Stomach (tissue), 9 donors: ENCODE results near the gene ZNF92. TPM values are rescaled to one million over a fixed set of nuclear protein-coding genes. Genes with fewer than 3 reads are reported as not detected.

ENCODE experiments used
- DNase-seq, 2 donors: peaks; one replicate each; pipeline versions ENCODE4 v3.0.0 to v3.0.0-alpha.2; 2013 to 2019
- H3K27ac ChIP-seq, 5 donors: fragments of 200-600 bp in 4 of 5; sonication (generic) in 4 of 5; one replicate each; pipeline ENCODE4 v1.5.1; 2013 to 2019; ENCODE audit warnings: mild to moderate bottlenecking in 1 of 5, moderate library complexity in 1 of 5
- H3K27me3 ChIP-seq, 3 donors: fragments of 200-600 bp; sonication (generic); one replicate each; pipeline ENCODE4 v1.5.1; 2017 to 2019; ENCODE audit warnings: mixed run types in 1 of 3
- H3K36me3 ChIP-seq, 4 donors: fragments of 200-600 bp; sonication (generic); 1 replicate in 3 of 4; 2 replicates in 1 of 4; pipeline ENCODE4 v1.5.1; 2016 to 2019
- H3K4me1 ChIP-seq, 4 donors: fragments of 200-600 bp; sonication (generic); one replicate each; pipeline ENCODE4 v1.5.1; 2016 to 2019
- H3K4me3 ChIP-seq, 4 donors: fragments of 200-600 bp; sonication (generic) in 3 of 4; one replicate each; pipeline ENCODE4 v1.5.1; 2016 to 2019; ENCODE audit warnings: mild to moderate bottlenecking in 1 of 4
- H3K9me3 ChIP-seq, 4 donors: fragments of 200-600 bp; sonication (generic); one replicate each; pipeline ENCODE4 v1.5.1; 2016 to 2019
- EP300 ChIP-seq: sonication (generic); formaldehyde crosslinking; IDR thresholded peaks from one replicate; pipeline ENCODE4 v1.6.1; 2017; ENCODE audit warnings: antibody characterized with exemption
- POLR2A ChIP-seq, 4 donors: fragments of 450-650 bp; IDR thresholded peaks; one replicate each; pipeline ENCODE4 v1.6.1; 2016; ENCODE audit warnings: antibody characterized with exemption in 4 of 4, control low read depth in 2 of 4, mild to moderate bottlenecking in 1 of 4, moderate library complexity in 1 of 4
- POLR2AphosphoS5 ChIP-seq, 3 donors: sonication (generic); formaldehyde crosslinking; IDR thresholded peaks; one replicate each; pipeline ENCODE4 v1.6.1; 2016; ENCODE audit warnings: antibody characterized with exemption in 3 of 3
- WGBS, 5 donors: extraction: QIAGEN DNeasy Blood & Tissue Kit in 3 of 5; methylation state at CpG; one replicate each; pipeline versions ENCODE4 v1.1.5 to v1.1.7; 2013 to 2018; 5-methylcytosine and 5-hydroxymethylcytosine counted together
- intact Hi-C: fragments of 100-400 bp; cut with DNase I; formaldehyde crosslinking; loops from one replicate; pipeline ENCODE4 v1.15.1; 2023; ENCODE audit warnings: low total_unique reads
- polyA plus RNA-seq, 3 donors: library from polyadenylated mRNA; stranded (reverse); fragments of 200-250 nt; gene quantifications; one replicate each; pipeline ENCODE4 v1.2.3, GENCODE V29; 2013
- total RNA-seq, 5 donors: library from RNA; depleted of rRNA; stranded (reverse); fragments of >200 nt; gene quantifications; one replicate each; pipeline versions ENCODE4 v1.1.0 to v1.2.3, GENCODE V29; 2014 to 2016
- TF ChIP-seq, protein P1 (sequence below), 7 experiments: fragments of 450-650 bp in 4 of 7; fragments of 200-600 bp in 3 of 7; sonication (generic) in 3 of 7; IDR thresholded peaks; one replicate each; pipeline ENCODE4 v1.5.1; 2016 to 2019; ENCODE audit warnings: antibody characterized with exemption in 7 of 7, control low read depth in 2 of 7, mild to moderate bottlenecking in 1 of 7
- donor health status: healthy with polysubstance abuse.
- donor health status: Bipolar disorder and iron deficiency.
- donor health status: healthy.

Gene ZNF92
- total and polyA plus RNA-seq, 8 donors = 1.2 to 19.2 (median 4.8) TPM

DNA sequence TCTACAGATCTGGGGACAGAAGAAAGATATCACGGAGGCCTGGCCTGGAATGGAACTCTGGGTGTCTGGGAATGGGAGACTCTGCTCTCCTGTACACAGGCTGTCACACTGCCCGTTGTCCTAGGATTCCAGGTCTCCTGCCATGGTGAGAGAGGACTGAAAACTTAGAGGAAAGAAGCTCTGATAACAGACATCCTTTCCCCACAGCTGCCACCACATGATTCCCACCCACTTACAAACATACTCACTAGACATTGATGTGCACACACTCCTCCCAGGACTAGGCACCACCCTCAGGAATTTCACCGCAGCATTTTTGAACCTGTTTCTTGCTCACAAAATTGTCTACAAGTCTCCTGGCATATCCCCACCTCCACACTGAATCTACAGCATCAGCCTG is 5.7 kb downstream of the ZNF92 start:
- Histone ChIP-seq H3K9me3 (no peaks in the 10 kb centered on the region), H3K4me3 (no peak overlapping the region), H3K36me3 (peaks cover 0 to 16% (median 12%) of the 10 kb centered on the region in 4 donors), H3K27ac (no peak overlapping the region), H3K4me1 (peaks cover 11 to 54% (median 20%) of the 10 kb centered on the region in 4 donors), H3K27me3 (no peaks in the 10 kb centered on the region)
- TF ChIP-seq POLR2A (IDR thresholded peaks at IDR 0.05) (no peak), EP300 (no peak), POLR2AphosphoS5 (IDR thresholded peaks at IDR 0.05) (no peak)
- TF ChIP-seq, protein P1, sequence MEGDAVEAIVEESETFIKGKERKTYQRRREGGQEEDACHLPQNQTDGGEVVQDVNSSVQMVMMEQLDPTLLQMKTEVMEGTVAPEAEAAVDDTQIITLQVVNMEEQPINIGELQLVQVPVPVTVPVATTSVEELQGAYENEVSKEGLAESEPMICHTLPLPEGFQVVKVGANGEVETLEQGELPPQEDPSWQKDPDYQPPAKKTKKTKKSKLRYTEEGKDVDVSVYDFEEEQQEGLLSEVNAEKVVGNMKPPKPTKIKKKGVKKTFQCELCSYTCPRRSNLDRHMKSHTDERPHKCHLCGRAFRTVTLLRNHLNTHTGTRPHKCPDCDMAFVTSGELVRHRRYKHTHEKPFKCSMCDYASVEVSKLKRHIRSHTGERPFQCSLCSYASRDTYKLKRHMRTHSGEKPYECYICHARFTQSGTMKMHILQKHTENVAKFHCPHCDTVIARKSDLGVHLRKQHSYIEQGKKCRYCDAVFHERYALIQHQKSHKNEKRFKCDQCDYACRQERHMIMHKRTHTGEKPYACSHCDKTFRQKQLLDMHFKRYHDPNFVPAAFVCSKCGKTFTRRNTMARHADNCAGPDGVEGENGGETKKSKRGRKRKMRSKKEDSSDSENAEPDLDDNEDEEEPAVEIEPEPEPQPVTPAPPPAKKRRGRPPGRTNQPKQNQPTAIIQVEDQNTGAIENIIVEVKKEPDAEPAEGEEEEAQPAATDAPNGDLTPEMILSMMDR (IDR thresholded peaks at IDR 0.05) = no peak
- DNase-seq = no peak
- intact Hi-C loops = no loop called here
- WGBS, 5 donors = 59 to 69% (median 68%) methylated on average over 3 of the region's 3 CpGs

DNA sequence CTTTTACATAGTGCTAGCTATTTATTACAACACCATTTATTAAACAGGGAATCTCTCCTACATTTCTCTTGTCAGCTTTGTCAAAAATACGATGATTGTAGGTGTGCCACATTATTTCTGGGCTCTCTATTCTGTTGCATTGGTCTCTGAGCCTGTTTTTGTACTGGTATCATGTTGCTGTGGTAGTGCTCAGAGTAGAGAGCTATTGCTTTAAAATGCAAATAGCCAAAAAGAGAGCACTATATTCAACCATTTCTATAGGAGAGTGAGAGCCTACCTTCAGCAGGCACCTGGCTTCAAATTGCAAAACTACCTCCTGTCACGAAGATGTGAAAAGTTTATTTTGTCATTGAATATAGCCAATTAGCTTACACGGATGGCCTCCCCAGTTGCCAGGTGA is 8.1 kb downstream of the ZNF92 start:
- Histone ChIP-seq H3K9me3 (no peaks in the 10 kb centered on the region), H3K4me3 (no peak overlapping the region), H3K4me1 (peaks cover 0 to 43% (median 6%) of the 10 kb centered on the region in 4 donors), H3K27ac (no peak overlapping the region), H3K27me3 (no peaks in the 10 kb centered on the region), H3K36me3 (peaks cover 0 to 16% (median 10%) of the 10 kb centered on the region in 4 donors)
- 83 to 91% (median 88%) methylated on average over 3 of the region's 3 CpGs for WGBS, 5 donors
- TF ChIP-seq, protein P1 (IDR thresholded peaks at IDR 0.05) = no peak
- TF ChIP-seq POLR2A (IDR thresholded peaks at IDR 0.05) = no peak
- no peak for TF ChIP-seq POLR2AphosphoS5 (IDR thresholded peaks at IDR 0.05)
- no peak for TF ChIP-seq EP300
- DNase-seq = no peak
- intact Hi-C loops = no loop called here

DNA sequence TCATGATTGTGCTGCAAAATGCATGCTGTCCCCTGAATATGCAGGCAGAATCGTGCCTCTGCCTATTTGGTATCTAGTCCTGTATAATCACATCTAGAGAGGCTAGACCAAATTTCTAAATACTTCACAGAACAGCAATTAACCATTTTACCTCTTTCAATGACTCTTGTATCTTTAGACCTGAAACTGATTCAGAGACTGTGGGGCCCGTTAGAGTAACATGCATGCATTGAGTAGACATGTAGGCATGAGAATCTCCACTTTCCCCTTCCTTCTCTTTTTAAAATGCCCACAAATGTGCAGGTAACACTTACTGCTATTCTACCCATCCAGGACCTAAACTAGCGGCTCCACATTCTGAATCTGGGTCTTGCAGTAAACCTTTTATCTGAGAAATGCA is 8.8 kb downstream of the ZNF92 start:
- intact Hi-C loops = no loop called here
- no peak overlapping the region for H3K4me3 ChIP-seq
- no peak overlapping the region for H3K27ac ChIP-seq
- H3K9me3 ChIP-seq = no peaks in the 10 kb centered on the region
- no peak for TF ChIP-seq EP300
- no peak for TF ChIP-seq POLR2AphosphoS5 (IDR thresholded peaks at IDR 0.05)
- H3K27me3 ChIP-seq = no peaks in the 10 kb centered on the region
- peaks cover 0 to 16% (median 8%) of the 10 kb centered on the region in 4 donors for H3K36me3 ChIP-seq
- peaks cover 0 to 43% (median 6%) of the 10 kb centered on the region in 4 donors for H3K4me1 ChIP-seq
- DNase-seq = no peak
- 79 to 88% (median 85%) methylated on average over 3 of the region's 3 CpGs for WGBS, 5 donors

DNA sequence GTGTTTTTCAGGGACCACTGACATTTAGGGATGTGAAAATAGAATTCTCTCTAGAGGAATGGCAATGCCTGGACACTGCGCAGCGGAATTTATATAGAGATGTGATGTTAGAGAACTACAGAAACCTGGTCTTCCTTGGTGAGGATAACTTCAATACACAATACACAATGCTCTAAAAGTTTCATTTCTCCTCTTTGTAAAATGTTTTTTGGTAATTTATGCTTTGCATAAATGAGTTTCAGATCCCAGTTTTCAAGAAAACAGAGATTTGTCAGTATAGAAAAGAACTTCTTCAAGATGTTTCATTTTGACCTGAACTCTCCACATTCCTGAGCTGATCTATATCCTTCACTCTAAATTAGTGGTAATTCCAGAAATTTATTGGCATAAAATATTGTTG is 14.2 kb downstream of the ZNF92 start:
- H3K4me3 ChIP-seq = no peak overlapping the region
- no peaks in the 10 kb centered on the region for H3K9me3 ChIP-seq
- H3K27ac ChIP-seq = no peak overlapping the region
- no peak for DNase-seq
- no peaks in the 10 kb centered on the region for H3K27me3 ChIP-seq
- H3K4me1 ChIP-seq = peaks cover 0 to 22% (median 1%) of the 10 kb centered on the region in 4 donors
- 96 to 100% (median 98%) methylated on average over 2 of the region's 2 CpGs for WGBS, 5 donors
- intact Hi-C loops = no loop called here
- TF ChIP-seq POLR2AphosphoS5 (IDR thresholded peaks at IDR 0.05) = no peak
- TF ChIP-seq POLR2A (IDR thresholded peaks at IDR 0.05) = no peak
- TF ChIP-seq, protein P1 (IDR thresholded peaks at IDR 0.05) = no peak
- no peak for TF ChIP-seq EP300
- peaks cover 15 to 41% (median 35%) of the 10 kb centered on the region in 4 donors for H3K36me3 ChIP-seq

DNA sequence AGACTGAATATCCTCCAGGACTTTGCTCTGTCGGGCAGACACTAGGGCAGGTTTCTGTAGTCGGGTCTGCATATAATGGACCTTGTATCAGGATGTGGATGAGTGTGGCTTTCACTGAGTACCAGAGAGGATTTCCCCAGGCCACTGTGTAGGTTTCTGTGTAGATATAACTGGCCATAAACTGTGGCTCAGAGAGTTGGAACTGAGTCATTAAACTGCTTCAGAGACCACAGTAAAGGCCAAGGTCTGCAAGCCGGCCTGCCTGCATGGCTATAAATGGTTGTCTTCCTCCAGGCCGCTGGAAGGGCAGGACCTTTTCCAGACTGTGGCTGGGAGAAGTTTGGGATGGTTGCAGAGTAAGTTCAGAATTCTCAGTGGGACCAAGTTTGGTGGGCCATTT is 16.9 kb downstream of the ZNF92 start:
- H3K36me3 ChIP-seq = peaks cover 18 to 52% (median 47%) of the 10 kb centered on the region in 4 donors
- no peak for DNase-seq
- H3K9me3 ChIP-seq = peaks cover 0 to 6% (median under 1%) of the 10 kb centered on the region in 4 donors
- H3K27ac ChIP-seq = no peak overlapping the region
- 76 to 92% (median 90%) methylated on average over 4 of the region's 4 CpGs for WGBS, 5 donors
- intact Hi-C loops = no loop called here
- no peaks in the 10 kb centered on the region for H3K27me3 ChIP-seq
- peaks cover 0 to under 1% (median 0%) of the 10 kb centered on the region in 4 donors for H3K4me1 ChIP-seq
- TF ChIP-seq, protein P1 (IDR thresholded peaks at IDR 0.05) = no peak
- no peak for TF ChIP-seq POLR2AphosphoS5 (IDR thresholded peaks at IDR 0.05)
- no peak for TF ChIP-seq EP300
- no peak for TF ChIP-seq POLR2A (IDR thresholded peaks at IDR 0.05)
- H3K4me3 ChIP-seq = no peak overlapping the region
